NCI-H1417 (cell line): ENCODE results near the gene PAK2.
"Not testable (repeated sequence)": the region's sequence is repeated elsewhere in the genome, so short reads cannot be mapped to it uniquely, and the experiment has no call there.

ENCODE experiments used
- DNase-seq, 3 experiments: peaks; one replicate each; lab custom pipeline; 2025; lab: John Stamatoyannopoulos, UW

The PAK2 gene

DNA sequence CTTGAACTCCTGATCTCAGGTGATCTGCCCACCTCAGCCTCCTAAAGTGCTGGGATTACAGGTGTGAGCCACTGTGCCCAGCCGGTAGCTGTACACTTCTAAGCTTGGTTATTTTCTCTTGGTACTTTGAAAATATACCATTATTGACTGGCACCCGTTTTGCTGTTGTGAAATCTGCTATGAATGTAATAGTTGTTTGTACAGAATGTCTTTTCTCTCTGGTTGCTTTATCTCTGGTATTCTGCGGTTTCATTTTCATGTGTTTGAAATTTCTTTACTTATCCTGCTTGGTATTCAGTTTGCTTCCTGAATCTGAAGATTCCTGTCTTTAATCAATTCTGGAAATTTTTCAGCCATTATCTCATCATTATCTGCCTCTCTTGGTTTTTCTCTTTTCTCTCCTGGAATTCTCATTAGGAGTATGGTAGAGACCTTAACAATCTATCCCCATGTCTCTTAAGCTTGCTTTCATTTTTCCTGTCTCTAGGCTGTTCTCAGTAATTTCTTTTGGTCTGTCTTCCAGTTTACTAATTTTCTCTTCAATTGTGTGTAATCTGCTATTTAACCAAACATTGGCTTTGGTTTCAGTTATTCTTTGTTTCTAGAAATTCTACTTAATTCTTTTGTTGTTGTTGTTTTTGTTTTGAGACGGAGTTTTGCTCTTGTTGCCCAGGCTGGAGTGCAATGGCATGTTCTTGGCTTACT lies 2.8 kb upstream of the PAK2 start:
- no peak for DNase-seq

DNA sequence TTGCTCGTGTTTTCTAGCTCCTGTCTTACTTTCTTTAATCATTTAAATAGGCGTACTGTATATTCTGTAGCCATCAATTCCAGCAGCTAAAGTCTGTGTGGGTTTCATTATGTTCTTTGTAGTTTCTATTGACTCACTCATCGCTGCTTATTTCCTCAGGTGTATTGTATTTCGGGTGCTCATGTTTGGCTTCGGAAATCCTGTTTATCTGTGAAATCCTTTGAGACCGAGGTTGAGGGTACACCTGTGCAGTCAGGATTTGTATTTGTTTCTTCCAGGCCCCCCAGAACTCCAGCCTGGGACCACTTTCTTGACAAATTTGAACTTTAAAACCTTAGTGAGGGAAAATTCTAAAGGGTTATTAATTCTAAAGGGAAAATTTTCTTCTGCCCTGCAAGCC lies 2.0 kb upstream of the PAK2 start:
- DNase-seq: no peak

DNA sequence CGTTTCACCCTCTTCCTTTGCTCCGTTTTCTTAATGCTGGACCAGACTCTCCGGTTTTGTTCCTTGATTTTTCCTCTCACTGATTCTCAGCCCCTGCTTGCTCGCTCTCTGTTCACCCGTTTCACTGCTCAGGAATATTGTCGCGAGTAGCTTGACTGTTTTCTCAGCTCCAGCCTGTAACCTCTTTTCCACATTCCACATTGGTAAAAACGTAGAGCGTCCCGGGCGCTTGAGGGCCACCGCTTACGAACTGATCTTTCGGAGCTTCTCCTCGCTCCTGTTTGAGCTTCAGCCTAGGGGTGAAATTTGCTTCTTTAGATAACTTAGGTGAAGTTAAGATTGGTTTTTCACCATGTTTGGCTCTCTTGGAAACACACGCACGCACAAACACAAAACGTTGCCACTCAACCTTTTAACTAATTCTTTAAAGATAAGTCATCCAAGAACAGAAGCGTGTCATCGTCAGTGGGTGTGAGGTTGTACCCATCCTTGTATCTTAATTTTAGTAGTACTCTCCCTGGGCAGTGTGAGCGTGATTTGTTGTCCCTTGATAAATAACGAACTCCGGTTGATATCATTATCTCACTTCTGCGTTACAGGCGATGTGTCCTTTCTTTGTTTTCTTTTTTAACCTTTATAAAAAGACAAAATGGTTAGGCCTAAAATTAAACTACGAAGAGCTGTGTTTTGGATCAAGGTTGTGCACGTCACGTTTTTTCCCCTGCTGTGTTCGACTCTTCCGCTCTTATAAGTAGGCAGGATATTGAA lies 1.0 kb downstream of the PAK2 start:
- DNase-seq: peak; percentile 35 to 89 (median 41)

DNA sequence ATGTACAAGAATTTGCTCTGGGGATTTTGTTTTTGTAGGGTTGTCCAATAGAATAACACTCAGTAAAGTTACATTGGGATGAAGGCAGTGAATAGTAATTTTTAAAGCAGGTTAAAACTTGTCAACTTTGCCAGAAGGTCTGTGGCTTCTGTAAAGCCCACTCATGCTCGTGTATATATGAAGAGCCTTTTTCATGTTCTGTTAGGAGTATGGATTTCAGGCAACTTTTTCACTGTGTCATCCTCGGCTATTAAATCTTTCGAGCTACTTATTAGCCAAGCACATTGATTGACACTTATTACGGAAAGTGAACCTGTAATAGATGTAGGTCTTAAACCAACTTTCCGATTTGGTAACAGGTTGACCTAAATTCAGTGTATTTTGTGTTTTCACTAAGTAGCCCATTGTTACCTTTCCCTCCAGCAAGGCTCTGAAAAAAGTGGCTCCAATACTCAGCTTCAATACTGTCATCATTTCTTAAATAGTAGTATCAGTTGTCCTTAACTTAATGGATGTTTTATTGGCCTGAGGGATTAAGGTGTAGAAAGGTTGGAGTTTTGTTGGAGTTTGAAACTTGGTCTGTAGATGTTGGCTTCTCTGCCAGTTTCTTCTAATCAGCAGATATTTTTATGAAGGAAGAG lies 1.7 kb downstream of the PAK2 start:
- no peak for DNase-seq

DNA sequence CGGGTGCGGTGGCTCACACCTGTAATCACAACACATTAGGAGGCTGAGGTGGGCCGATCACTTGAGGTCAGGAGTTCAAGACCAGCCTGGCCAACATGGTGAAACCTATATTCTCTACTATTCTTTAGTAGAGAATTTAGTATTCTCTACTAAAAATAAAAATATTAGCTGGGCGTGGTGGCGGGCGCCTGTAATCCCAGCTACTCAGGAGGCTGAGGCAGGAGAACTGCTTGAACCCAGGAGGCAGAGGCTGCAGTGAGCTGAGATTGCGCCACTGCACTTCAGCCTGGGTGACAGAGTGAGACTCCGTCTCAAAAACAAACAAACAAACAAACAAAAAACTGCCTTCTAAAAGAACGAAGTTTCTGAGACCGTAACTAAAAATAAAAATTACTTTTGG lies 3.9 kb downstream of the PAK2 start:
- not testable (repeated sequence) for DNase-seq

DNA sequence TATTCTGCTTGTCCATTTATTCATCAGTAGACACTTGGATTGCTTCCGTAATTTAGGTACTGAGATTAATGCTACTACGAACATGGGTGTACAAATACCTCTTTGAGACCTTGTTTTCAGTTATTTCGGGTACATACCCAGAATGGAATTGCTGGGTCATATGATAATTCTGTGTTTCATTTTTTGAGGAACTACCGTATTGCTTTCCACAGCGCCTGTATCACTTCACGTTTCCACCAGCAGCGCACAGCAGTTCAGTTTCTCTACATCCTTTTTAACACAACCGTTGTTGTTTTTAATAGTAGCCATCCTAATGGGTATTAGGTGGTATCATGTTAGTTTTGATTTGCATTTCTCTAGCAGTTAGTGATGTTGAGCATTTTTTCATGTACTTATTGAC lies 9.5 kb downstream of the PAK2 start:
- DNase-seq: no peak

DNA sequence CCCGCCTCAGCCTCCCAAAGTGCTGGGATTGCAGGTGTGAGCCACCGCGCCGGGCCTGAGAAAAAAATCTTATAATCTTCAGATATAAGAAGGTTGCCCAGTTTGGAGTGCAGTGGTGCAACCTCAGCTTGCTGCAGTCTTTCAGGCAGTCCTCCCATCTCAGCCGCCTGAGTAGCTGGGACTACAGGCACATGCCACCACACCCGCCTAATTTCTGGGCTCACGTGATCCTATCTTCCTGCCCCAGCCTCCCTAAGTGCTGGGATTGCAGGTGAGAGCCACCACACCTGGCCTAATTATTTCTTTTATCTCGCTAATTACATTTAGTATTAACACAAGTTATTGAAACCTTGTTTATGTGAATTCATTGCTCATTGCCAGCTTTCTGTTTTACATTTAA lies 13.5 kb downstream of the PAK2 start:
- DNase-seq: no peak

DNA sequence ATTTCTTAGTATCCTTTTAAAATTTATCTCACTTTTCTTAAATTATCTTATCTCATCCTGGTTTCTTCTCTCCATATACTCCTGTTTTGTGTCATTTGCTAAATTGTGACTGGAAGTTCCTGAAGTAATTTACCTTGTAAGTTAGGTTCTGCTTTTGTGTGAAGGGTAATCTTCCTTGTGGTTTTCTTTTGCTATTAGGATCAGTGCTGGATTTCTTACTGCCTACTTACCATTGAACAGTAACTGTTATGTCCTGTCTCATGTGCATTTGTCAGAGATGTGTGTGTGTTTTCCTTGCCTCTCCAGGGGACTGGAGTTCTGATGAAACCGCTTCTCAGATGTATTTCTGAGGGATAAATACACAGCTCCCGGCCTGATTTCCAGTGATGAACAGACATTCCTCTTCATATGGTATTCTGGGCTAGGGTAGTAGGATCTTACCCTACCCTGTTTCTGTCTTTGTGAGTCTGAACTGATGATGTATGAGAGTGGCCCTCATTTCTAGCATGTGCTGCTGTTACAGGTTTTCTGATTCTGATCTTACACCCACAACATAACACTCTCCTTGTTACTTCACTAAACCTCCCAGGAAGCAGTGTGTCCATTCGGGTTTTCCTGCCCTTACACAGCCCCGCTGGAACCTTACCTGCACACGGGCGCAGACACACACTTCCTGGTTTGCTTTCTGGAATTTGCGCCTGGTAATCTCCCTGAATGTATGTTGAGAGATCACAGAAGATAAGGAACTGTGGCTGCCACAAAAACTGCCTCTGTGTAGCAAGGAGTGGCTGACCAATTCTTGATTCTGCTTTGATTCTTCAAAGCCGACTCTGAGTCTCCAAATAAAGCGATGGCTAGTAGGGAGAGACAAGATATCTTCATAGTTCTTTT lies 14.7 kb downstream of the PAK2 start:
- no peak for DNase-seq

DNA sequence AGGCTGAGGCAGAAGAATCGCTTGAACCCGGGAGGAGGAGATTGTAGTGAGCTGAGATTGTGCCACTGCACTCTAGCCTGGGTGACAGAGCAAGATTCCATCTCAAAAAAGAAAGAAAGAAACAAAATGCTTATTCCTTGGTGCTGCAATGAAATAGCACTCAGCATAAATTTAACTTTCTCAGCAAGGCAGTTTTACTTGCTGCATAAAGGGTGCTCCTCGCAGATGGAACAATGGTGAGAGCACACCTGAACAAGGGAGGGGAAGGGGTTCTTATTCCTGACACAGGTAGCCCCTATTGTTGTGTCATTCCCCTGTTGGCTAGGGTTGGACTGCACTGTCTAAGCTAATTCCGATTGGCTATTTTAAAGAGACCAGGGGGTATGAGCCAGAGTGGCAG lies 17.1 kb downstream of the PAK2 start:
- DNase-seq: no peak

DNA sequence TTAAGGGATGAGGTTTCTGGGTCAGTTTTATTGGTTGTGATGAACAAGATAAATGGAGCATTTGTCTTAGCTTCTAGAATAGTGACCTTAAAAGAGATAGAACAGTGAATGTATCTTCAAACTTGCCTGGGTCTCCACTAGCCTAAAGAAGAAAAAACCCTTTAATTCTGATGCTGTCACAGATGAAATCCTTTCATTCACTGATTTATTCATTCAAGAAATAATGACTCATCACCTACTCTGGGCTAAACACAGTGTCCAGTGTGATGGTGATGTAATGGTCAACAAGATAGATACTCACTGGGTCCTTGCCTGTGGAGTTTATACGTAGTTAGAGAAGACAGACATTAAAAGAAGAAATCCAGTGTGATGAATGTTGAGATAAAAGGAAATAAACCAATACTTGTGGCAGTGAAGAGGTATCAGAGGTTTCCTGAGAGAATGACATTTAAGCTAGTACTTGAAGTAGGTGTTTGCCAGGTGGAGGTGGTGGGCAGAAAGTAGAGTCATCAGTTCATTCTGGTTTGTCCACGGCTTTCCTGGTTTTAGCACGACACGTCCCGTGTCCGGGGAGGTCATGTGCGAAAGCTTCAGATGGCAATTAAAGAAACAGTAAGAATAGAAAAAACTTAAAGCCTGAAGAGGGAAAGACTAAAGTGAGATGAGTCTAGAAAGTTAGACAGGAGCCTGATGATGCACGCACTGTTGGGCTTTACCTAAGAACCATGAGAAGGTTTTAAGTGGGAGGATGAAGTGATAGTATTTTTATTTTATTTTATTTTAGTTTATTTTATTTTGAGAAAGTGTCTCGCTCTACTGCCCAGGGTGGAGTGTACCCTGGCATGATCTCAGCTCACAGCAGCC lies 18.5 kb downstream of the PAK2 start:
- DNase-seq: no peak

DNA sequence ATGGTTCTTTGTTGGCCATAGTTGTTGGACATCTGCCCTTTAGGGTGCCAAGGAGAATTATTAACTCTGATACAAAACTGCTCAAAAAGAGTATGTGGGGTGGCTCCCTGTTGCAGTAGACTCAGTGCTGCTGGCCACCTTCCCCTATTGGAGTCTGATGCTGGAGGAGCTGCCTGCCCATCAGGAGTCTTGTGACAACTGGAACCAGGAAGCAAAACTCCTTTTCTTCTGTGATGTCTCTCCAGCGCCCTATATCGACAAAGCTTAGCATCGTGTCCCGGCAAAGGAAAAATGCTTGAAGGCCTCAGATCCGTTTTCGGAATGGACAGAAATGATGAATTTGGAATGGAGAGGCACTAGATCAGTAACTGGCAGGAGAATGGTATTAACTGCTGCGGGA lies 23.5 kb downstream of the PAK2 start:
- no peak for DNase-seq

DNA sequence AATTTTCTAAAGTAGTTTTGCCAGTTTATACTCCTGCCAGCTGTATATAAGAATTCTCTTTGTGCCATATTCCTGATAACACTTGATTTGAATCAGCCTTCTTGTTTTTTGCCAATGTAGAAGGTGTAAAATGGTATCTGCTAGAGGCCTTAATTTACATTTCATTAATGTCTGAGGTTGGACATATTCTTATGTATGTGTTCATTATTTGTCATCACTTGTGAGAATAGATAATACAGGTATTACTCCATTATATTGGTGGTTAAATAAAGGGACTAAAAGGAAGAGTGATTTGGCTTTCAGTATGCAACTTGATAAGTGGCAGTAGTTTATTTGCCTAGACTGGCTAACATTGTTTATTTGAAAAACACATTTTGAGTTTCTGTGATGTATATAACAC lies 25.8 kb downstream of the PAK2 start:
- DNase-seq: no peak

DNA sequence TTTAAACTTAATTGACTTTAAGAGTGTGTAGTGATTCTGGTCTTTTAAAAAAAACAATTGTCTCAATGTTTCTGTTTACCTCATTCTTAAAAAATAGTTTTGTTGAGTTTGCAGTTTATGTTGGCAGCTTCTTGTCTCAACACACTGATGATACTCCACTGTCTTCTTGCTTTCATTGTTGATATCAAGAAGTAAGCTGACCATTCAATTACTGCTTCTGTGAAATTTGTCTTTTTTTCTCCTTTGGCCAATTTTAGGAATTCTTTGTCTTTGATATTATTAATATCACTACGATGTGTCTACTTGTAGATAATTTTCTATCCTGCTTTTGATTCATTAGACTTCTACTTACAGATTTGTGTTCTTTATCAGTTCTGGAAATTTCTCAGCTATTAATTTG lies 31.4 kb downstream of the PAK2 start:
- DNase-seq: no peak

DNA sequence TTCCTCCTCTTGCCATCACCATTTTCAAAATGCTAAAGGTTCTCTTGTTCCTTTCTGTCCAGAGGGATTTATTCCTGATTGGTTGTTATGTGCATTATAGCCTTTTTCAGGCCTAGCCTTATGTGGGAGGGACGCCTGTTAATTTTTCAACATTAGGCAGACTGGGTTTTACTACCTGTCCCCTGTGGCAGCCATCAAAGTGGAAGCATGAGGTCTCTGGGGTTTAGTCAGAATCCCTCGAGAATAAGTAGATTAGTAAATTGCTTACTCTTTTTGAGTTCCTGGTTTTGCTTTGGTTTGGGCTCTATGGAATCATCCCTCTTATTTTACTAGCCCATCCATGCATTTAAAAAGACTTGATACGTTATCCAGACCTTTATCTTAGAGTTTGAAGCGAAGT lies 32.4 kb downstream of the PAK2 start:
- no peak for DNase-seq

DNA sequence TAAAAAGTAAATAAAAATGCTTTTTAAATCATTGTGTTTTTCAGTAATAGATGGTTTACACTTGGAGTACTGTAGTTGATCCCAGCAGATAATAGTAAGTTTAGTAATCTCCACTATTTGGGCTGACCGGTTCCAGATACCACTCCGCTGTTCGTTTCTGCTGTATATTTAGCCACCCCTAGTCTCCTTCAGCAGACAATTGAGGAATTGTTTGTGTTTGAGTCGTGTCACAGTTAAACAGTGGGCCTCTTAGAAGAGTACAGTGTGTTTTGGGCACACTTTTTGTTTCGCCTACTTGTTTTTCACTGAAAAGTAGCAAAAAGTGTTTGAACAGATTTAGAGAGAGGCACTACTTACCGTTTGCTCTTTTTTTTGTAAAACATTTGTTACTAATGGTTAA lies 33.2 kb downstream of the PAK2 start:
- no peak for DNase-seq

DNA sequence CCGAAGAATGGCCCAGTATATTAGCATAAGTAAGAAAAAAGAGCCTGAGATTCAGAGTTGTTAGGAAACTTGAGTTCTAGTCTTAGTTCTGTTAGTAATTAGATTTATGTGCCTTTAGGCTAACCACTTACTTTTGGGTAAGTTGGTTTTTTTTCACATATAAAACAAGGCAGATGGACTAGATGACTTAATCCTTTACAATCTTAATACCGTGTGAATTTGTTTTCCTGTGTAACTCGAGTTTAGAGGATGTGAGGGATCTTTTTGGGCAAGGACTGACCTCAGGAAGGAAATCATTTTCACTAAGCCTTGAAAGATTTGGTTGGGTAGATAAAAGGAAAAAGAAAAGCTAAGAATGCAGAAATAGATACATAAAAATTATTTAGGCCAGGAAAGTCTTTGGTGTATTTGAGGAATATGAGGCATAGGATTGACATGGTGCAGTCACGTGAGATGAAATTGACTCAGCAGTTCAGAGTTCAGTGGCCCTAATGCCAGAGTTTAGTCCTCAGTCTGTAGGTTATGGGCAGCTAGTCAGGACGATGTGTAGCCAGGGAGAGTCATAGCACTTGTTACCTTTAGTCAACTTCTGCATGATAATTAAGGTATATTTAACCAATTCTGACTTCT lies 34.6 kb downstream of the PAK2 start:
- no peak for DNase-seq

DNA sequence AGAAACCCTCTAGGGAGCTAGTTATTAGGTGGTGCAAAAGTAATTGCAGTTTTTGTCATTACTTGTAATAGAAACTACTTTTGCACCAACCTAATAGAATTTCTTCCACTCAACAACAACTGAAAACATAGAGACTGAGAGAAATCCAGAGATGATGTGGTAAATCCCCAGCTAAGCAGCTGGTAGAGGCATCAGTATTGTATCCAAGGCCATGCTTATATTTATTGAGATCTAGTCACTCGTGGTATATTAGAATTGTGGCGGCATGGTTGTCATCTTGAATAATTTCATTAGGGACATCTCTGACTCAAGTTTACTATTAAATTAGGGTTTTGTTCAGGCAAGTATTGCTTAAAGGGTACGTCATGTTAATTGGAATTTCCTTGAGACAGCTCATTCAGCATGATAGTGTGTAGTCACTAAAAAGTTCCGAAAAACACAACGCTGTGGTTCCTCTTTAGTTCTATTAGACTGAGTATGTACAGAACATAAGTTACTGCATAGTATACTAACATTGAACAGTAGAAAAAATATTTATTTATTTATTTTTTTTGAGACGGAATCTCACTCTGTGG lies 35.3 kb downstream of the PAK2 start:
- no peak for DNase-seq

DNA sequence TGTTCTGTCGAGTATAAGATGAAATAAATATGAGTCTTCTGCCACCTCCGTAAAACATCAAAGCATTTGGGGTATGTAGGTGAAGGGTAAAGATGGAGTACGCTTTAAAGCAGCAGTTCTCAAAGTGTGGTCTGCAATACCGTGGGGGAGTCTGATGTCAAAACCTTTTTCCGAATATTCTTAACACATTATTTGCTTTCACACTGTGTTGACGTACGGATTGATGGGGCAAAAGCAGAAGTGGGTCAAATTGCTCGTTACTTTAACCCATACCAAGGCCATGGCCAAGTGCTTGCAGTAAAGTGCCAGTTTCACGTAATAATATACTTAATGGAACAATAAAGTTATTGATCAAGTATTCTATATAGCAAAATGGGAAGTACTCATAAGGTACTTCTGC lies 36.3 kb downstream of the PAK2 start:
- DNase-seq: no peak

DNA sequence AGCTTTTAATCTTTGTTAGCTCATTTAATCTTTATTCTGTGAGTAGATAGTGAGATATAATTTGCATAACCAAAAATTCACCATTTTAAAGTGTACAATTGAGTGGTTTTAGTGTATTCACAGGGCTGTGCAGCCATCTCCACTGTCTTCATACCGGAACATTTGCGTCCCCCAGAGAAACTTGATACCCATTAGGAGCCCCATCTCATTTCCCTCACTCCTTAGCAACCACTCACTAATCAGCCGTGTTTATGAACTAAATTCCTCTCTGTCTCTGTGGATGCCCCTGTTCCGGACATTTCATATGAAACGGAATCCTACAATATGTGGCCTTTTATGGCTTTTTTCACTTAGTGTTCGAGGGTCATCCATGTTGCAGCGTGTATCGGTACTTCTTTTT lies 38.2 kb downstream of the PAK2 start:
- DNase-seq: no peak

DNA sequence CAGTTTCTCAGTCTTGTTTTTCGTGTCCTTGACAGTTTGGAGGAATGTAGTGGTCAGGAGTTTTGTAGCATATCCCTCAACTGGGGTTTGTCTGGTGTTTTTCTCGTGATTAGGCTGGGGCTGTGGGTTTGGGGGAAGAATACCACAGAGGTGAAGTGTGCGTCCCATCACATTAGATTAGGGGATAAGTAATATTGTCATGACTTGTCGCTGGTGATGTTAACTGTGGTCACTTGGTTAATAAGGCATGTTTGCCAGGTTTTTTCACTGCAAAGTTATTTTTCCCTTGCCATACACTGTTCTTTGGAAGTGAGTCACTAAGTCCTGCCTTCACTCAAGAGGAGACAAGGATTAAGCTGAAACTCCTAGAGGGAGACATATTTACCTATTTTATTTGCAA lies 39.1 kb downstream of the PAK2 start:
- no peak for DNase-seq

DNA sequence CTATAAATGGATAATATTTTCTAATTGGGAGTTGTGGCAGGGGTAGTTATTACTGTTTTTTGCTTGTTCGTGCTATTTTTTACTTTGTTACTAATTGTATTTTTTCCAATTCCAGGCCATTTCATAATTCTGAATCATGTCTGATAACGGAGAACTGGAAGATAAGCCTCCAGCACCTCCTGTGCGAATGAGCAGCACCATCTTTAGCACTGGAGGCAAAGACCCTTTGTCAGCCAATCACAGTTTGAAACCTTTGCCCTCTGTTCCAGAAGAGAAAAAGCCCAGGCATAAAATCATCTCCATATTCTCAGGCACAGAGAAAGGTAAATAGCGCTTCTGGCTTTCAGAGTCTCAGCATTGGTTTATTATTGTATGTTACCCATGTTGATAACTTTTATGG lies 42.9 kb downstream of the PAK2 start:
- DNase-seq: no peak
